ENCODE results near the gene ARHGEF40.

DNA sequence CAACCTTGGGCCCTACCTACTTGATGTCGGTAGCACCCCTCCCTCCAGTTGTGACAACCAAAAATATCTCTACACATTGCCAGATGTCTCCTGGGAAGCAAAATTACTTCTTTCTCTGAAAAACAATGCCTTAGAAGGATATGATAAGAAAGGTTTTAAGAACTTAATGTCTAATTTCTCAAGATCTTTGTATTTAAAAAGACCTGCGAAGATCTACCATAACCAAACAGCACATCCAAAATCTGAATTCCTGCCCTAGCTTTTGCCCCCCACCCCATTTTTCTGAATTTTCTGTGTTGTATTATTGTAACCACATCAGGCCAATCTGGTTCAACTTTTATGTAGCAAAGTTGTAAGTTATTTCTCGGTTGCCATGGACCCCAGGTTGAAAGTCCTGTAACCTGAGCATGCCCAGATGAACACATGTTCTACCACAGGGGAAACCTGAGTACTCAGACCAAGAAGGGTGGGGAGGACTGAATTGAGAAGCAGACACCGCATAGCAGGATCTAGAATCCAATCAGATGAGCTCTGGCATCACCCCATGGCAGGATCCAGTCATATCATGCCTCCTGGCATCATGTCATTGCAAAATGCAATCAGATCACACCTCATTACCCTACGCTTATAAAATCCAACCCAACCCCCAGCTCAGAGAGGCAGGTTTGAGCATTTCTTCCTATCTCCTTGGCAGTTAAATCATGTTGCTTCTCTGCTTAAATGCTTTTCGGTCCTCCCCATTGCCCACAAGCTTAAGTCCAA lies 39.5 kb downstream of the ARHGEF40 start:
- TF ChIP-seq POLR2A (IDR thresholded peaks at IDR 0.05; ENCODE audit: low read depth, low read length) (peak; percentile 35; the same call in 1 of the 2 replicates), POLR2AphosphoS5 (IDR thresholded peaks at IDR 0.05; ENCODE audit: low read depth, low read length) (0 out of 2 replicates have a peak, but pooled peaks have one; percentile 23), TAF1 (IDR thresholded peaks at IDR 0.05; ENCODE audit: borderline replicate concordance, low read depth, low read length) (no peak)

All from GM12892 (cell line).